ENCODE measurements around the gene SNAP47.
A peak's percentile ranks its signal among the peaks of the same experiment; 100 is the strongest.

SNAP47 gene

DNA sequence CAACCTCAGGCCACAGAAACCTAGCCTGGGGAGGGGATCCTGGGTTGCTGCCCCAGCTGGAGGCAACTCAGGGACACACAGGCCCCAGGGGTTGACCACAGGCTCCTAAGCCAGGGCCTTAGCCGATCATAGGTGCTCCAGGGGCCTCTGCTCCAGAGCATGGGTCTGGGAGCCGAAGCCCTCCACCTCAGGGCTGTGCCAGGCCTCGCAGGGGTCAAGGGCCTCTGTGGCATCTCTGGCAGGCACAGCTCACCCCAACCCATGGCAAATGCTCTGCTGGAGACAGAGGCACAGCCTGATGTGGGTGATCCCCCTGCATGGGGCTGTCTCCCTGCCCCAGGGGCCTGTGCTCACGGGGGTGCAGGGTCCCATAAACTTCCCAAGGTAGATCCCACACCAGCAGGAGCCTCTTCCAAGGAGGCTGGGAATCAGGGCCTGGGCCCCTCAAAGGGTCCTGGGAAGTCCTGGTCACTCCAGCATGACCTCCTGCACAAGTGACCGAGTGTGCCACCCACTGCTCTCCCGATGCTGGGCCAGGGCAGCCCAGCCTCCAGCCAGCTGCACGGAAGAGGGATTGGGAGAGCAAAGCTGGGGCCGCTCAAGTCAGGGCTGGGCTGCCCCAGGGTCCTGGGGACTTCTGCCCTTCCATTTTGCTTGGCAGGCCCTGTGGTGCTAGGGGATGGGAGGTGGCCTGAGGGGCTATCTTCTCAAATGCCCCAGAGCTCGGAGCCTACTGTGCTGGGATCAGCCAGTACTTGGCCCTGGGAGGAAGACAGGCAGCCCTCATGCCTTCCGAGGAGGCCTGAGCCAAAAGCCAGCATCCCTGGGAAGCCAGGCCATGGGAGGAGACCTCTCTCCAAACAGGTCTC, 58.1 kb downstream of the SNAP47 start:
- TF ChIP-seq FOXP2 (optimal IDR thresholded peaks at IDR 0.05; ENCODE audit: borderline replicate concordance, extremely low read depth, extremely low read length, insufficient read depth) (no peak), SIN3A (IDR thresholded peaks at IDR 0.05; ENCODE audit: borderline replicate concordance, insufficient read depth, low read length) (no peak), POLR2AphosphoS5 (IDR thresholded peaks at IDR 0.05; ENCODE audit: low read depth, low read length) (no peak), TAF1 (IDR thresholded peaks at IDR 0.05; ENCODE audit: borderline replicate concordance, insufficient read depth, low read length) (no peak)
- TF ChIP-seq, protein P1, sequence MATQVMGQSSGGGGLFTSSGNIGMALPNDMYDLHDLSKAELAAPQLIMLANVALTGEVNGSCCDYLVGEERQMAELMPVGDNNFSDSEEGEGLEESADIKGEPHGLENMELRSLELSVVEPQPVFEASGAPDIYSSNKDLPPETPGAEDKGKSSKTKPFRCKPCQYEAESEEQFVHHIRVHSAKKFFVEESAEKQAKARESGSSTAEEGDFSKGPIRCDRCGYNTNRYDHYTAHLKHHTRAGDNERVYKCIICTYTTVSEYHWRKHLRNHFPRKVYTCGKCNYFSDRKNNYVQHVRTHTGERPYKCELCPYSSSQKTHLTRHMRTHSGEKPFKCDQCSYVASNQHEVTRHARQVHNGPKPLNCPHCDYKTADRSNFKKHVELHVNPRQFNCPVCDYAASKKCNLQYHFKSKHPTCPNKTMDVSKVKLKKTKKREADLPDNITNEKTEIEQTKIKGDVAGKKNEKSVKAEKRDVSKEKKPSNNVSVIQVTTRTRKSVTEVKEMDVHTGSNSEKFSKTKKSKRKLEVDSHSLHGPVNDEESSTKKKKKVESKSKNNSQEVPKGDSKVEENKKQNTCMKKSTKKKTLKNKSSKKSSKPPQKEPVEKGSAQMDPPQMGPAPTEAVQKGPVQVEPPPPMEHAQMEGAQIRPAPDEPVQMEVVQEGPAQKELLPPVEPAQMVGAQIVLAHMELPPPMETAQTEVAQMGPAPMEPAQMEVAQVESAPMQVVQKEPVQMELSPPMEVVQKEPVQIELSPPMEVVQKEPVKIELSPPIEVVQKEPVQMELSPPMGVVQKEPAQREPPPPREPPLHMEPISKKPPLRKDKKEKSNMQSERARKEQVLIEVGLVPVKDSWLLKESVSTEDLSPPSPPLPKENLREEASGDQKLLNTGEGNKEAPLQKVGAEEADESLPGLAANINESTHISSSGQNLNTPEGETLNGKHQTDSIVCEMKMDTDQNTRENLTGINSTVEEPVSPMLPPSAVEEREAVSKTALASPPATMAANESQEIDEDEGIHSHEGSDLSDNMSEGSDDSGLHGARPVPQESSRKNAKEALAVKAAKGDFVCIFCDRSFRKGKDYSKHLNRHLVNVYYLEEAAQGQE (IDR thresholded peaks at IDR 0.05; ENCODE audit: insufficient read depth in 1 of 2, low read depth in 2 of 2, low read length in 2 of 2), result no peak

GRCh38 chr1:227793948-227794816, 58.9 kb downstream of the SNAP47 start:
- TF ChIP-seq, protein P1 (IDR thresholded peaks at IDR 0.05; ENCODE audit: insufficient read depth in 1 of 2, low read depth in 2 of 2, low read length in 2 of 2), result no peak
- TF ChIP-seq FOXP2 (optimal IDR thresholded peaks at IDR 0.05; ENCODE audit: borderline replicate concordance, extremely low read depth, extremely low read length, insufficient read depth) (peak; percentile 33), SIN3A (IDR thresholded peaks at IDR 0.05; ENCODE audit: borderline replicate concordance, insufficient read depth, low read length) (no peak), TAF1 (IDR thresholded peaks at IDR 0.05; ENCODE audit: borderline replicate concordance, insufficient read depth, low read length) (no peak)

DNA sequence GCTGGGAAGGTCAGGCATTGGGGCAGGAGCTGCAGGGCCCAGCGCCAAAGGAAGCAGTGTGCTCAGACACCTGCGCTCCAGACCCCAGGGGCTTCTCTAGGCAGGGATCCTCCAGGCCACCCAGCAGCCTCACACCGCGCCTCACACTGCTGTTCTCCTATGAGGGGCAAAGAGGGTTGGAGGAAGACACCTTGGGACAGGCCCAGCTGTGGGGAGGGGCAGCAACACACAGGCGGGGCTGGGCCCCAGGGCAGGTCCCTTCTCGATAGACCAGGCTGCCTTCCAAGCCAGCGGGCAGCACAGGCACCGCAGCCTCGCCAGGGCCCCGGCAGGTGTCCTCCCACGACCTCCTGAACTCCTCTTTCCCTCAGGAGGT, 59.6 kb downstream of the SNAP47 start:
- TF ChIP-seq TAF1 (IDR thresholded peaks at IDR 0.05; ENCODE audit: borderline replicate concordance, insufficient read depth, low read length) (no peak), FOXP2 (optimal IDR thresholded peaks at IDR 0.05; ENCODE audit: borderline replicate concordance, extremely low read depth, extremely low read length, insufficient read depth) (no peak), POLR2AphosphoS5 (IDR thresholded peaks at IDR 0.05; ENCODE audit: low read depth, low read length) (no peak), SIN3A (IDR thresholded peaks at IDR 0.05; ENCODE audit: borderline replicate concordance, insufficient read depth, low read length) (no peak)
- TF ChIP-seq, protein P1 (IDR thresholded peaks at IDR 0.05; ENCODE audit: insufficient read depth in 1 of 2, low read depth in 2 of 2, low read length in 2 of 2), result no peak

- TF ChIP-seq FOXP2 (optimal IDR thresholded peaks at IDR 0.05; ENCODE audit: borderline replicate concordance, extremely low read depth, extremely low read length, insufficient read depth), result no peak
Measured at GRCh38 chr1:227795732-227796131, 60.5 kb downstream of the SNAP47 start.

- TF ChIP-seq TAF1 (IDR thresholded peaks at IDR 0.05; ENCODE audit: borderline replicate concordance, insufficient read depth, low read length) (no peak), POLR2AphosphoS5 (IDR thresholded peaks at IDR 0.05; ENCODE audit: low read depth, low read length) (no peak)
- TF ChIP-seq, protein P1 (IDR thresholded peaks at IDR 0.05; ENCODE audit: insufficient read depth in 1 of 2, low read depth in 2 of 2, low read length in 2 of 2), result no peak
Measured at GRCh38 chr1:227796359-227796915, 61.2 kb downstream of the SNAP47 start.

All from PFSK-1 (cell line).